SK-N-SH treated with all-trans-retinoic acid at 6 μM for 48 hours (cell line): ENCODE data around the gene ZNF473.

Experiments used
- ATAC-seq: fragments of 200-7000 bp; cut with Tn5 transposase; 3 replicates; pipeline ENCODE4 v1.9.1; 2020; ENCODE audit warnings: mild to moderate bottlenecking, moderate library complexity
- ARNTL ChIP-seq: fragments of 450-650 bp; formaldehyde crosslinking; IDR thresholded peaks from 2 replicates; pipeline ENCODE4 v1.5.0; 2020; ENCODE audit warnings: low read depth, mild to moderate bottlenecking, moderate library complexity, borderline replicate concordance
- BACH2 ChIP-seq: fragments of 250-450 bp; sonication (Bioruptor Pico); IDR thresholded peaks from 2 replicates; pipeline ENCODE4 v1.9.0; 2021; ENCODE audit warnings: mild to moderate bottlenecking, borderline replicate concordance
- CSDC2 ChIP-seq: fragments of 250-450 bp; sonication (Bioruptor Pico); IDR thresholded peaks from 2 replicates; pipeline ENCODE4 v1.5.0; 2020; ENCODE audit warnings: mild to moderate bottlenecking, moderate library complexity
- GLIS3 ChIP-seq: fragments of 250-450 bp; sonication (Bioruptor Pico); IDR thresholded peaks from 2 replicates; pipeline ENCODE4 v1.5.0; 2020; ENCODE audit warnings: mild to moderate bottlenecking, moderate library complexity
- ISL1 ChIP-seq: fragments of 250-450 bp; sonication (Bioruptor Pico); IDR thresholded peaks from 2 replicates; pipeline ENCODE4 v2.1.2; 2022; ENCODE audit warnings: mild to moderate bottlenecking, moderate library complexity
- PPARA ChIP-seq: fragments of 250-450 bp; sonication (Bioruptor Pico); IDR thresholded peaks from 2 replicates; pipeline ENCODE4 v1.5.0; 2020; ENCODE audit warnings: mild to moderate bottlenecking, borderline replicate concordance
- RARB ChIP-seq: fragments of 250-450 bp; sonication (Bioruptor Pico); IDR thresholded peaks from 2 replicates; pipeline ENCODE4 v1.8.0; 2021; ENCODE audit warnings: mild to moderate bottlenecking, moderate library complexity
- TCF4 ChIP-seq: fragments of 250-450 bp; sonication (Bioruptor Pico); IDR thresholded peaks from 2 replicates; pipeline ENCODE4 v1.8.0; 2021; ENCODE audit warnings: mild to moderate bottlenecking, moderate library complexity, borderline replicate concordance
- TOX ChIP-seq: fragments of 250-450 bp; sonication (Bioruptor Pico); IDR thresholded peaks from 2 replicates; pipeline ENCODE4 v1.8.0; 2021; ENCODE audit warnings: mild to moderate bottlenecking, moderate library complexity, borderline replicate concordance
- ZFP30 ChIP-seq: fragments of 450-650 bp; formaldehyde crosslinking; IDR thresholded peaks from 2 replicates; pipeline ENCODE4 v1.5.0; 2022; ENCODE audit warnings: mild to moderate bottlenecking, moderate library complexity
- ZNF565 ChIP-seq: fragments of 450-650 bp; formaldehyde crosslinking; conservative IDR thresholded peaks from 2 replicates; pipeline ENCODE4 v1.5.0; 2020; ENCODE audit warnings: low read depth, mild to moderate bottlenecking, moderate library complexity
- ZNF8 ChIP-seq: fragments of 450-650 bp; formaldehyde crosslinking; IDR thresholded peaks from 2 replicates; pipeline ENCODE4 v1.5.0; 2020; ENCODE audit warnings: mild to moderate bottlenecking, moderate library complexity
- TF ChIP-seq, protein P1 (sequence below): fragments of 250-450 bp; sonication (Bioruptor Pico); IDR thresholded peaks from 2 replicates; pipeline ENCODE4 v1.8.0; 2020; ENCODE audit warnings: mild to moderate bottlenecking, moderate library complexity, borderline replicate concordance
- TF ChIP-seq, protein P2 (sequence below): fragments of 250-450 bp; sonication (Bioruptor Pico); IDR thresholded peaks from 2 replicates; pipeline ENCODE4 v1.8.0; 2021; ENCODE audit warnings: low read depth, mild to moderate bottlenecking, moderate library complexity, borderline replicate concordance
- TF ChIP-seq, protein P3 (sequence below): fragments of 250-450 bp; sonication (Bioruptor Pico); IDR thresholded peaks from 2 replicates; pipeline ENCODE4 v1.5.1; 2020; ENCODE audit warnings: low read depth, mild to moderate bottlenecking, moderate library complexity
- TF ChIP-seq, protein P4 (sequence below): fragments of 250-450 bp; sonication (Bioruptor Pico); IDR thresholded peaks from 2 replicates; pipeline ENCODE4 v1.5.1; 2021; ENCODE audit warnings: mild to moderate bottlenecking, moderate library complexity
- TF ChIP-seq, protein P5 (sequence below): fragments of 250-450 bp; sonication (Bioruptor Pico); IDR thresholded peaks from 2 replicates; pipeline ENCODE4 v1.5.0; 2020; ENCODE audit warnings: mild to moderate bottlenecking, moderate library complexity

The ZNF473 gene

DNA sequence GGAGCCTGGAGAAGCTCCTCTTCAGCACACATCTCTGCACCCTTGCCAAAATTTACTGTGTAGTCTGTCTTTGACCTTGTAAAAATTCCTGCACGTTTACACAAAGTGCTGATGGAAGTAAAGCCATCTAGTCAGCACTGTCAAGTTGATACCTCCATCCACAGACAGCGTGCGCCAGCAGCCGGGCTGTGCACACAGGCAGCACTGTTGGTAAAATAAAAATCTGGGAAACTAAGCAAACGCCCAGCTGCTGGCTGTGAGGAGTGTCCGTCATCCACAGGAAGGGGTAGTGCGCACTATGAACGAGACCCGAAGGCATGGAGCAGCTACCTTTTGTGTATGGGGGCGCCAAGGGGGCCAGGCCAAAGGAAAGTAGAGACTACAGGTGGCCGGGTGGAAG lies 47.5 kb upstream of the ZNF473 start:
- no peak for ATAC-seq
- TF ChIP-seq RARB (CRISPR knock-in tag), result no peak
- no peak for TF ChIP-seq ZNF565 (CRISPR knock-in tag)
- TF ChIP-seq, protein P1, sequence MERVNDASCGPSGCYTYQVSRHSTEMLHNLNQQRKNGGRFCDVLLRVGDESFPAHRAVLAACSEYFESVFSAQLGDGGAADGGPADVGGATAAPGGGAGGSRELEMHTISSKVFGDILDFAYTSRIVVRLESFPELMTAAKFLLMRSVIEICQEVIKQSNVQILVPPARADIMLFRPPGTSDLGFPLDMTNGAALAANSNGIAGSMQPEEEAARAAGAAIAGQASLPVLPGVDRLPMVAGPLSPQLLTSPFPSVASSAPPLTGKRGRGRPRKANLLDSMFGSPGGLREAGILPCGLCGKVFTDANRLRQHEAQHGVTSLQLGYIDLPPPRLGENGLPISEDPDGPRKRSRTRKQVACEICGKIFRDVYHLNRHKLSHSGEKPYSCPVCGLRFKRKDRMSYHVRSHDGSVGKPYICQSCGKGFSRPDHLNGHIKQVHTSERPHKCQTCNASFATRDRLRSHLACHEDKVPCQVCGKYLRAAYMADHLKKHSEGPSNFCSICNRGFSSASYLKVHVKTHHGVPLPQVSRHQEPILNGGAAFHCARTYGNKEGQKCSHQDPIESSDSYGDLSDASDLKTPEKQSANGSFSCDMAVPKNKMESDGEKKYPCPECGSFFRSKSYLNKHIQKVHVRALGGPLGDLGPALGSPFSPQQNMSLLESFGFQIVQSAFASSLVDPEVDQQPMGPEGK (CRISPR knock-in tag), result no peak
- TF ChIP-seq, protein P2, sequence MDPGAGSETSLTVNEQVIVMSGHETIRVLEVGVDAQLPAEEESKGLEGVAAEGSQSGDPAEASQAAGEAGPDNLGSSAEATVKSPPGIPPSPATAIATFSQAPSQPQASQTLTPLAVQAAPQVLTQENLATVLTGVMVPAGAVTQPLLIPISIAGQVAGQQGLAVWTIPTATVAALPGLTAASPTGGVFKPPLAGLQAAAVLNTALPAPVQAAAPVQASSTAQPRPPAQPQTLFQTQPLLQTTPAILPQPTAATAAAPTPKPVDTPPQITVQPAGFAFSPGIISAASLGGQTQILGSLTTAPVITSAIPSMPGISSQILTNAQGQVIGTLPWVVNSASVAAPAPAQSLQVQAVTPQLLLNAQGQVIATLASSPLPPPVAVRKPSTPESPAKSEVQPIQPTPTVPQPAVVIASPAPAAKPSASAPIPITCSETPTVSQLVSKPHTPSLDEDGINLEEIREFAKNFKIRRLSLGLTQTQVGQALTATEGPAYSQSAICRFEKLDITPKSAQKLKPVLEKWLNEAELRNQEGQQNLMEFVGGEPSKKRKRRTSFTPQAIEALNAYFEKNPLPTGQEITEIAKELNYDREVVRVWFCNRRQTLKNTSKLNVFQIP (CRISPR knock-in tag), result no peak

DNA sequence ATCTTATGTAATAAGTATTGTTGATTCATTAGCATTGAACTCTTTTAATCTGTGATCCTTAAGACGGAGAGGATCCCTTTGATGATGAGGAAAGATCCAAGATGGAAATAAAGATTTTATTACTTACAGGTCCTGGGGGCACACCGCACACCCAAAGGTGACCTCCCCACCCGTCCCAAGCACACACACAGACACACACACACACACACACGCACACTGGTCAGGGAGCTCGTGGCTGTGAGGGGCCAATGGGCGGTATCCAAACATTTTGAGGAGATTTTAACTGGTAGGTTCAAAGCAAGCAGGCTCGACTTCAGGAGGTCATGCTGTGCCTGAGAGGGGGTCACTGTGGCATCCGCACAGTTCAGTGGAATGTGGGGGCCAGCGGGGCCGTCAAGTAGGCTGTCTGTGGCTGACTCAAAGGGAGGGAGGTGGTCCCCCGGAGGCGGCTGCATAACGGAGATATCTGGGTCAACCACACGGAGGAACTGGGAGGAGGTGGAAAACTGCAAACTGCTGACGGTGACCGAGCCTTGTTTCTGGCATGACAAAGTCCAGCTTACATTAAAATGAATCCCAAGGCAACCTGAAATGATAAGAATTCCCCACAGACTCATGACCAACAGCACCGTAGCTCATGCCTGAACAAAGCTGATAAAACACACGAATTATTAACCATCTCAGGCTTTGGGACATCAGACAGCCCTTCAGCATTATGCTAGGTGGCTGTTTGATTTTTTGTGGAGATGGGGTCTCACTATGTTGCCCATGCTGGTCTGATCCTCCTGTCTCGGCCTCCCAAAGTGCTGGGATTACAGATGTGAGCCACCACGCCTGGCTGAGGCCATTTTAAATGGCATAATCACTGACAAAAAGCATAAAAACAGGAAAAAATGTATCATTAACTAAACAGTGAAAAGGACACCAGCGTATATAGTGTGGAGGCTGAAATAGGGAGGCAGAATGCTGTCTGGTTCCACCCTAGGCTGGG lies 43.9 kb upstream of the ZNF473 start:
- TF ChIP-seq TOX (no peak), TCF4 (CRISPR knock-in tag) (no peak), BACH2 (CRISPR knock-in tag) (no peak), ZNF8 (no peak), CSDC2 (CRISPR knock-in tag) (no peak), PPARA (no peak), ZFP30 (CRISPR knock-in tag) (no peak), ARNTL (CRISPR knock-in tag) (no peak), GLIS3 (CRISPR knock-in tag) (no peak), ISL1 (no peak)
- TF ChIP-seq, protein P3, sequence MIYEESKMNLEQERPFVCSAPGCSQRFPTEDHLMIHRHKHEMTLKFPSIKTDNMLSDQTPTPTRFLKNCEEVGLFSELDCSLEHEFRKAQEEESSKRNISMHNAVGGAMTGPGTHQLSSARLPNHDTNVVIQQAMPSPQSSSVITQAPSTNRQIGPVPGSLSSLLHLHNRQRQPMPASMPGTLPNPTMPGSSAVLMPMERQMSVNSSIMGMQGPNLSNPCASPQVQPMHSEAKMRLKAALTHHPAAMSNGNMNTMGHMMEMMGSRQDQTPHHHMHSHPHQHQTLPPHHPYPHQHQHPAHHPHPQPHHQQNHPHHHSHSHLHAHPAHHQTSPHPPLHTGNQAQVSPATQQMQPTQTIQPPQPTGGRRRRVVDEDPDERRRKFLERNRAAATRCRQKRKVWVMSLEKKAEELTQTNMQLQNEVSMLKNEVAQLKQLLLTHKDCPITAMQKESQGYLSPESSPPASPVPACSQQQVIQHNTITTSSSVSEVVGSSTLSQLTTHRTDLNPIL (CRISPR knock-in tag), result no peak
- TF ChIP-seq, protein P1 (CRISPR knock-in tag), result no peak
- TF ChIP-seq, protein P4, sequence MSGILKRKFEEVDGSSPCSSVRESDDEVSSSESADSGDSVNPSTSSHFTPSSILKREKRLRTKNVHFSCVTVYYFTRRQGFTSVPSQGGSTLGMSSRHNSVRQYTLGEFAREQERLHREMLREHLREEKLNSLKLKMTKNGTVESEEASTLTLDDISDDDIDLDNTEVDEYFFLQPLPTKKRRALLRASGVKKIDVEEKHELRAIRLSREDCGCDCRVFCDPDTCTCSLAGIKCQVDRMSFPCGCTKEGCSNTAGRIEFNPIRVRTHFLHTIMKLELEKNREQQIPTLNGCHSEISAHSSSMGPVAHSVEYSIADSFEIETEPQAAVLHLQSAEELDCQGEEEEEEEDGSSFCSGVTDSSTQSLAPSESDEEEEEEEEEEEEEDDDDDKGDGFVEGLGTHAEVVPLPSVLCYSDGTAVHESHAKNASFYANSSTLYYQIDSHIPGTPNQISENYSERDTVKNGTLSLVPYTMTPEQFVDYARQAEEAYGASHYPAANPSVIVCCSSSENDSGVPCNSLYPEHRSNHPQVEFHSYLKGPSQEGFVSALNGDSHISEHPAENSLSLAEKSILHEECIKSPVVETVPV, result no peak
- TF ChIP-seq, protein P5, sequence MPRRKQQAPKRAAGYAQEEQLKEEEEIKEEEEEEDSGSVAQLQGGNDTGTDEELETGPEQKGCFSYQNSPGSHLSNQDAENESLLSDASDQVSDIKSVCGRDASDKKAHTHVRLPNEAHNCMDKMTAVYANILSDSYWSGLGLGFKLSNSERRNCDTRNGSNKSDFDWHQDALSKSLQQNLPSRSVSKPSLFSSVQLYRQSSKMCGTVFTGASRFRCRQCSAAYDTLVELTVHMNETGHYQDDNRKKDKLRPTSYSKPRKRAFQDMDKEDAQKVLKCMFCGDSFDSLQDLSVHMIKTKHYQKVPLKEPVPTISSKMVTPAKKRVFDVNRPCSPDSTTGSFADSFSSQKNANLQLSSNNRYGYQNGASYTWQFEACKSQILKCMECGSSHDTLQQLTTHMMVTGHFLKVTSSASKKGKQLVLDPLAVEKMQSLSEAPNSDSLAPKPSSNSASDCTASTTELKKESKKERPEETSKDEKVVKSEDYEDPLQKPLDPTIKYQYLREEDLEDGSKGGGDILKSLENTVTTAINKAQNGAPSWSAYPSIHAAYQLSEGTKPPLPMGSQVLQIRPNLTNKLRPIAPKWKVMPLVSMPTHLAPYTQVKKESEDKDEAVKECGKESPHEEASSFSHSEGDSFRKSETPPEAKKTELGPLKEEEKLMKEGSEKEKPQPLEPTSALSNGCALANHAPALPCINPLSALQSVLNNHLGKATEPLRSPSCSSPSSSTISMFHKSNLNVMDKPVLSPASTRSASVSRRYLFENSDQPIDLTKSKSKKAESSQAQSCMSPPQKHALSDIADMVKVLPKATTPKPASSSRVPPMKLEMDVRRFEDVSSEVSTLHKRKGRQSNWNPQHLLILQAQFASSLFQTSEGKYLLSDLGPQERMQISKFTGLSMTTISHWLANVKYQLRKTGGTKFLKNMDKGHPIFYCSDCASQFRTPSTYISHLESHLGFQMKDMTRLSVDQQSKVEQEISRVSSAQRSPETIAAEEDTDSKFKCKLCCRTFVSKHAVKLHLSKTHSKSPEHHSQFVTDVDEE, result no peak
- ATAC-seq, result no peak
